AG10803 (cell line): ENCODE results near the gene ADGRB3.
A peak's percentile ranks its signal among the peaks of the same experiment; 100 is the strongest.

Source experiments
- DNase-seq: peaks from one replicate; pipeline ENCODE4 v3.0.0; 2010; ENCODE audit warnings: low read depth
- H3K4me3 ChIP-seq: 2 replicates; pipeline ENCODE4 v1.5.1; 2011; ENCODE audit warnings: mild to moderate bottlenecking, low read length, control low read depth
- TF ChIP-seq, protein P1 (sequence below): conservative IDR thresholded peaks from 2 replicates; pipeline ENCODE4 v1.5.1; 2011; ENCODE audit warnings: mild to moderate bottlenecking, low read length, control low read depth, inconsistent platforms

The ADGRB3 gene

DNA sequence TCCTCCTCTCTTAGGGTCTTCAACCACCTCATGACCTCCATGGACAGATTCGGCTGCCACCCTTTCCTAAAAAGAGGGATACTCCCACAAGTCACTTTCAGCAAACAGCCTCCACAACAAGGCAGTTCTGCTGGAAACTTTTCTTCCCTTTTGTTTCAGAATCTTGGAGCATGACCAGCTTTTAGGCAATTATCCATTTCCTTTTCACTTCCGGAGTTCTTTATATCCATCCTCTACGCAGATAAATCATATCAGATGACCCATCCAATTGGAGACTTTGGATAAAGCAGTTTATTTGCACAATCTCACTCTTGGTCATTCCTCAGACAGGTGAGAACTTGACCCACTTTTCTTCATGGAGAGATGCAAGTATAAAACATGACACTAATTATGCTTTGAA, 763.2 kb downstream of the ADGRB3 start:
- H3K4me3 ChIP-seq = no peak overlapping the region
- no peak for DNase-seq
- TF ChIP-seq, protein P1, sequence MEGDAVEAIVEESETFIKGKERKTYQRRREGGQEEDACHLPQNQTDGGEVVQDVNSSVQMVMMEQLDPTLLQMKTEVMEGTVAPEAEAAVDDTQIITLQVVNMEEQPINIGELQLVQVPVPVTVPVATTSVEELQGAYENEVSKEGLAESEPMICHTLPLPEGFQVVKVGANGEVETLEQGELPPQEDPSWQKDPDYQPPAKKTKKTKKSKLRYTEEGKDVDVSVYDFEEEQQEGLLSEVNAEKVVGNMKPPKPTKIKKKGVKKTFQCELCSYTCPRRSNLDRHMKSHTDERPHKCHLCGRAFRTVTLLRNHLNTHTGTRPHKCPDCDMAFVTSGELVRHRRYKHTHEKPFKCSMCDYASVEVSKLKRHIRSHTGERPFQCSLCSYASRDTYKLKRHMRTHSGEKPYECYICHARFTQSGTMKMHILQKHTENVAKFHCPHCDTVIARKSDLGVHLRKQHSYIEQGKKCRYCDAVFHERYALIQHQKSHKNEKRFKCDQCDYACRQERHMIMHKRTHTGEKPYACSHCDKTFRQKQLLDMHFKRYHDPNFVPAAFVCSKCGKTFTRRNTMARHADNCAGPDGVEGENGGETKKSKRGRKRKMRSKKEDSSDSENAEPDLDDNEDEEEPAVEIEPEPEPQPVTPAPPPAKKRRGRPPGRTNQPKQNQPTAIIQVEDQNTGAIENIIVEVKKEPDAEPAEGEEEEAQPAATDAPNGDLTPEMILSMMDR = no peak

GRCh38 chr6:69398729-69399128, 763.6 kb downstream of the ADGRB3 start:
- no peak for DNase-seq
- TF ChIP-seq, protein P1 = no peak
- no peak overlapping the region for H3K4me3 ChIP-seq

GRCh38 chr6:69408886-69409285, 773.8 kb downstream of the ADGRB3 start:
- TF ChIP-seq, protein P1 = no peak
- DNase-seq = no peak
- no peak overlapping the region for H3K4me3 ChIP-seq

GRCh38 chr6:69416776-69417175, 781.7 kb downstream of the ADGRB3 start:
- no peak overlapping the region for H3K4me3 ChIP-seq
- TF ChIP-seq, protein P1 = no peak
- peak; percentile 9 for DNase-seq

- no peak overlapping the region for H3K4me3 ChIP-seq
- DNase-seq = no peak
- TF ChIP-seq, protein P1 = no peak
Measured at GRCh38 chr6:69421269-69421668, 786.2 kb downstream of the ADGRB3 start.

DNA sequence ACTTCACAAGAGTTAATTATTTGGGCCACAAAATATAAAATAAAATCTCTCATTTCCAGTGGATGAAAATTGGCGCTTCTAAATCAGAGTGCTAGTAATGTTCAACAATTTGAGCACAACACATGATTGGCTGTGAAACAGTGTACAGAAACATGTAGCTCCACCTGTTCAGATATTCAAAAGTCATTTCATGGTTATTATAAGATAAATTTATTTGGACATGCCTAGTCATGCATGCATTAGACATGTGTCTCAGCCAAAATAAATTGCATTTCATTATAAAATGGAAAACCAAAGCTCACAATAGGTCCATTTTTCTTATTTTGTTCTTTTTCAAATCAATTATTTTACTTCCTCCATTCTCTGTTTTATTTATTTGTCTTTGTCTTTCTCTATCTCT, 786.9 kb downstream of the ADGRB3 start:
- TF ChIP-seq, protein P1 = no peak
- DNase-seq = no peak

DNA sequence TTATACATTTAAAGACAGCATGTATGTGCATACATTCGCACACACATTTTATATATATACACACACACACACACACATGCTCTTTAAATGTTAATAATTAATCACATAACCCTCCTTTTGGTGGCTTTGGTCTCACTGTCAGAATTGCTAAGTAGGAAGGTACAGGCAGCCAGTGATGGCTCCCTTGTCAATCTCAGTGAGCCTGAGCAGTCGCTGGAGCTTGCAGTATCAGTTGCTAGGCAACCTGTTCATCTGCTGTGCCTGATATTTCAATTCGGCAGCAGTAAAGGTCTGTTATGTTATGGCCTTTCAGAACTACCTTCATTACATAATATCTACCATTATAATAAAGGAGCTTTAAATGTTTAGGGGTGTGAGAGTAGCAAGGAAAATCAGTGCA, 787.4 kb downstream of the ADGRB3 start:
- TF ChIP-seq, protein P1 = no peak
- DNase-seq = no peak
- no peak overlapping the region for H3K4me3 ChIP-seq

More for the DNA sequence above, 786.9 kb downstream of the ADGRB3 start:
- H3K4me3 ChIP-seq = no peak overlapping the region
